Mucosa of gallbladder (tissue), 1 donor: ENCODE data around the gene RASSF5. TPM values are rescaled to one million over a fixed set of nuclear protein-coding genes. Genes with fewer than 3 reads are reported as not detected.
A peak's percentile ranks its signal among the peaks of the same experiment; 100 is the strongest.

Experiments used
- DNase-seq: peaks from one replicate; pipeline ENCODE4 v3.0.0-alpha.2; 2020; ENCODE audit warnings: low spot score
- total RNA-seq: library from RNA; stranded (reverse); gene quantifications from one replicate; pipeline ENCODE4 v1.2.1, GENCODE V29; 2021
- donor health status: DM: no; HTN: no; CAD: no.

Gene RASSF5
- total RNA-seq, 1 donor from 2014 or later = 49.5 TPM

DNA sequence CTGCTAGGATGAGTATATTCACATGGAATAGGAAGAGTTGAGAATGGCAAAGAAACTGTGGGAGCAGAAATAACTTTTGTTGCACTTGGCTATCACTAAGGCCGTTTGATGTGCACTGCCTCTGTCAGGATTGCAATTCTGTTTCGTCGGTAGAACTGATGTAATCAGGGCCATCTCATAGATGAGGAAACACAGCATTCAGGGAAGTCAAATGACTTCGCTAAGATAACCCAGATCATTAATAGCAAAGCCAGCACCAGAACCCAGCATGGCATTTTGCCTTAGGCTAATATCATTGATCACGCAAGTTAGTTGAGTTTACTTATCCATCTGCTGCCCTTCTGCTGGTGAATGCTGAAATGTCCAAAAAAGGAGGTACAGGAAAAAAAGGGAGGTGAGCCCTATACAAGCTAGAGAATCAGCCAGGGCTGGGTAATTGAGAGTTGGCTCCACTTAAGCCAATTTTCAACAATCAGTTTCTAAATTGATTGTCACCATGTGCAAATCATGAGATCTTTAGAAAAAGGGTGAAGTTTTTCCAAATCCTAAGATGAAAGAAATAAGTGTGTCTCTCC is 7.6 kb downstream of the RASSF5 start:
- DNase-seq = no peak

DNA sequence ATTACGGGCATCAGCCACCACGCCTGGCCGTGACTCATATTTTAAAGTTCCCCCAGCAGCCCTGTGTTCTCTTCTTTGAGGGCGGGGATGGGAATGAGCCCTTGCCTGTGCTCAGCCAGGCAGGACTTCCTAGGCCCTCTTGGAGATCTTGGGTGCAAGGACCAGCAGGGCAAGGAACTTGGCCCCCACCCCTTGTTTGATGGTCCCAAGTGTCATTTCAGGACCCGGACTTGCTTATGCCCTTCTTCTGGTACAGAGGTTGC is 9.3 kb downstream of the RASSF5 start:
- no peak for DNase-seq

DNA sequence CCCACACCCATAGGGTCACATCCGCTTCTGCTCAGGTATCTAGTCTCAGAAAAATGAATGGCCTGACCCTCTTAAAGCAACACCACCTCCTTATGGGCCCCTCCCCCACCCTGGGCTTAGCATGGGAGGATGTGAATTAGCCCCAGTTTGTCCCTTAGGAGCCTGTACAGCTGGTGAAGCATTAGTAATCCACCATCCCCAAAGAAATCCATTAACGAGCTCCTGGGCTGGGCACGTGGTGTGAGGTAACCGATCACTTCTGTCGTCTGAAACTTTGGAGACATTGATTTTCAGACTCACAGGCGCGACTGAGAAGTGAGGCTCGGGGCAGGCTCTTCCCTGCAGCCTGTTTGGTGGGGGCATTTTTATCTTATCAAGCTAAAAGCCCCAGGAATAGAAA is 10.5 kb downstream of the RASSF5 start:
- peak; percentile 51 for DNase-seq

DNA sequence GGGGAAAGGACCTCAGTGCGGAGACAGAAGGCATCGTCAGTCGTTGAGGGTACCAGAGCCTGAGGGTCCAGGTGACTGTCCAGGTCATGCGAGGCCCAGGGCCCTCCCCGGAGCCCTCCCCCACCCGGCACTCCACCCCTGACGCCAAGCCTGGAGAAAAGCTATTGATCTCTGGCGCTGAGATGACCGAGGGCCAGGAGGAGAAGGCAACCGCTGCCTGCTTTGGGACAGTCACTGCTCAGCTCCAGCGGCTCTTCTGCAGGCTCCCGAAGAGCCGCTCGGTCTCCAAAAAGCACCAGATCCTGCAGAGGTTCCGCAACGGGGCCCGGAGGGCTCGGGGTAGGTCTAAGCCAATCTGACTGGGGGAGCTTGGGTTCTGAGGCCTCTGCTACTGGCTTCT is 10.9 kb downstream of the RASSF5 start:
- DNase-seq = peak; percentile 41

DNA sequence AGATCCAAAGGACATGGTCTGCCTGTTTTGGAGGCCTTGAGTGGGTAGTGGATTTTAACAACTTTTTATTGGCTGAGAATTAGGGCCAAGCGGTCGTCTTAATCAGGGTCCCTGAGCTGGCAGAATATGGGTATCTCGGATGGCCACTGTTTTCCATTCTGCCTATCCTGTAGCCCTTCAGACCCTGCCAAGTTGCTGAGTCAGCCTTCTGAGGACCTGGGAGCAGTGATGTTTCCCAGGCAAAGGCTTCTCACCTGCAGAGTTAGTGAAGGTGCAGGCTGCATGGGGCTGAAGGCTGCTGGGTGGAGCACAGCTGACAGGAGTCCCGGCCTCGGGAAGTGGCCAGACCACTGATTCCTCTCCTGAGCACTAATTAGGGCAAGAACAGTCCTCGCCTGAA is 11.4 kb downstream of the RASSF5 start:
- DNase-seq = no peak

DNA sequence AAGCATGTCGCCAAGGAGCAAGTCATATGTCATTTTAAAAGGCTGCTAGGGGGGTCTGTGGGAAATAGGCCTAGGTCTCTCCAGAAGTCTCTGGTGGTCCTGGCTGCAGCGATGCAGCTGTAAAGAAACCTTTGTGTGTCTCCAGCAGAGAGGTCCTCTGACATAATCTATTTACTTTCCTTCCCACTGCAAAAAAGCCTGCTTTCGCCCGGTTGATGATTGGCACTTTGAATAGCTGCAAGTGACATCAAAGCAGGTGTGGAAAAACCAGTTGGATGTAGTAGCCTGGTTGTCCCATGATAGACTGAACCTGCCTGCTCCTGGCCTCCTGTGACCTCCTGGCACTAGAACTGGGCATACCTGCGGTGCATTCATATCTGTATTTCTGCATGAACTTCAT is 13.8 kb downstream of the RASSF5 start:
- peak; percentile 84 for DNase-seq

DNA sequence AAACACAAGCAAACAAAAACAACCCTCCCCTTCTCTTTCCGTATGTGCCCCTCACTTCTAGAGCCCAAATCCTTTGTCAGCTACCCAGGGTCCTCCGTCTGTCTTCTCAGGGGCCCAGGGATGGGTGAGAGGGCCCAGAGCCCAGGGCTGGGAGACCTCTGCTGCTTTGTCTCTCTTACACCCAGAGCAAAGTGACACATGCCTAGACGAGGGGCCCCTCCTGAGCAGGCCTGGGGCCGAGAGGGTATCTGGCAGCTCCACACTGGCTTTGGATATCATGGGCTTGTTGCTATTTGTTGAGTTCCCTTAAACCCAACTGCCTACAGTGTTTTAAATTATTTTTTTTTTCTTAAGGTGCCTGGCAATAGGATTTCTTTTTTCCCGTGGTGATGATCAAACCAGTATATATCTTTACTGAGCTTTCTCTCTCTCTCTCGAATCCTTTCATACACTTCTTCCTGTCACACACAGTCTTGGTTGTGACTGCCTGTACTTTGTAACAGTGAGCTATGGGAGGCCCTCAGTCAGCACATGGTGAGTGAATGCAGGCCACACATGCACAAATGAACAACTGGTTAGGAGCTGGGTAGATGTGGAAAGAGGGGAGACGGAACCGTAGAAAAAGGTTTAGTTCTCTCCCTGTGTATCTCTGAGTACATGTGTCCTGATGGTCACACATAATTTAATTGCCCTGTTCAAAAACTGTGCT is 14.5 kb downstream of the RASSF5 start:
- DNase-seq = no peak

DNA sequence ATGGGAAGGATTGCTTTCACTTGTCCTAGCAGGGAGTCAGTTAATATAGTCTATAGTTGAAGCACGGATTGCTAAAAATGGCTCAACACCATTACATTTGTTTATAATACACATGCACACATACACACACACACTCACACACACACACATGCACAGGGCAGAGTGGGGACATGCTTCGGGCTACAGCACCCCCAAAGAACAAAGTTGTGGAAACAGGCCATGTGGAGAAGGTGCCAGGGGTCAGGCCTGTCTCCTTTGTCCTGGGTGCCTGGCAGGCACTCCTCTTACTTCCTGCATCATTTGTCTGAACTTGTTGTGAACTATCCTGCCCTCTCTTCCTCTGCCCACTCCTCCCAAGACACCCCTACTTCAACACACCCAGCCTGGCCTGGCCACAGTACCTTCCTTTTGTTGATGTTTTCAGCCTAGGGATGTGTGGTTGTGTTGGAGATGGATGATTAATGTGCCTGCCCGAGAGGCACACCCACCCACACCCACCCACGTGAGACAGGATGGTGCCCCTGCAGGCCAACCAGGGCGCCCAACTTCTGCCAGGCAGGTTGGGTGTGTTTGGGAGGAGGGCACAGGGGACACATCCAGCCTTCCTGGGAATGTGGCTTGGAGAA is 17.5 kb downstream of the RASSF5 start:
- peak; percentile 47 for DNase-seq

DNA sequence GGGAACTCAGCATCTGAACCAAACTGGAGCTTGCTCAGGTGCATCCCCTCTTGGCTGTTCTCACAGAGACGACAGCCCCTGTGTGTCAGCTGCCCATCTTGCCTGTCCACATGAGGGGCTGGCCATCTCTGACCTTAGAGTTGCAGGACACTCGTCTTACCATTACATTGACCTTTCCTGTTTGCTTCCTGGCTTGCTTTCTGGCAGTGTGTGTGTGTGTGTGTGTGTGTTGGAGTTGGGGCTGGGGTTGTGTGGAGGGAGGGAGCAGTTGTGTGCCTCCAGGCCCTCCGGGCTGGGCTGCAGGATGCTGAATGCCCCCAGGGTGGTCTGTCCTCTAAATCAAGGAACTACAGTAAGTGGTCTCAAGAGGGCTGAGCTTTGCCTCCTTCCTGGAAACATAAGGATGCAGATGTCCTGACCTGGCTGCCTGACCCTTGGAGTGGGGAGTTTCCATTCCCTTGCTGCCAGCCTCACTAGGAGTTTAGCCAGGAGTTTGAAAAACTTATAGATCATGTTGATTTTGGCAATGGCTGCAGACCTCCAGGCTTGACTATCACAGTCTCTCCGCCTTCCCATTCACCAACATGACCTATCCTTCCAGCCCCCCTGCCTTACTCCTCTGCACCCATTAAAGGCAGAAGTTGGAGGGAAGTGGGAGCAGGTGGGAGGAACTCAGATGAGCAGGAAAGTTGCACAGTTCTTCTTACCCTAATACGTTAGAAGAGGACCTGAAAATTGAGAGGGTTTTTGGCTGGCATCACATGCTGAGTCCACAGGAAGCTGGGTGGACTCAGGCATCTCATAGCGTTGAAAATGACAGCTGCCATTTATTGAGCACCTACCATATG is 19.0 kb downstream of the RASSF5 start:
- no peak for DNase-seq

DNA sequence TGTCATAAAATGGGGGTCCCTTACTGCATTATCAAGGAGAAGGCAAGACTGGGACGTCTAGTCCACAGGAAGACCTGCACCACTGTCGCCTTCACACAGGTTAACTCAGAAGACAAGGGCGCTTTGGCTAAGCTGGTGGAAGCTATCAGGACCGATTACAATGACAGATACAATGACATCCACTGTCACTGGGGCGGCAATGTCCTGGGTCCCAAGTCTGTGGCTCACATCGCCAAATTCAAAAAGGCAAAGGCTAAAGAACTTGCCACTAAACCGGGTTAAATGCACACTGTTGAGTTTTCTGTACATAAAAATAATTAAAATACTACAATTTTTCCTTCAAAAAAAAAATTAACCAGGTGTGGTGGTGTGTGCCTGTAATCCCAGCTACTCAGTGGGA is 22.1 kb downstream of the RASSF5 start:
- DNase-seq = no peak

DNA sequence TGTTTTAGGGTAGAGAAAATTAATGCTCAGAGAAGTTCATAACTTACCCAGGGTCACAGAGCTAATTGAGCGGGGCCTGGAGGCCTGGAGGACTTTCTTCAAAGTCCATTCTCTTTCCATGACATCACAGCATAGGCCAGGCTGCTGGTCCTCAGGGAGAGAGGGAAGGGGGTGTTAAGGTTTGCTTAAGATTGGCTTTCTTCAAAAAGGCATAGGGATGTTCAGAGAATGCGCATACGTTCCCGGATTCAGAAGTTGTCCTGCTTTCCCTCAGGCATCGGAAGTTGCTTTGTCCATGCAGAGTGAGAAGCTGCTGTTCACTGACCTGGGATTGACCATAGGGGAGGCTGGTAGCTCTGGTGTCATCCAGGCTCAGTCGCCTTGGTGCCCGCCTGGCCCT is 25.0 kb downstream of the RASSF5 start:
- DNase-seq = no peak

DNA sequence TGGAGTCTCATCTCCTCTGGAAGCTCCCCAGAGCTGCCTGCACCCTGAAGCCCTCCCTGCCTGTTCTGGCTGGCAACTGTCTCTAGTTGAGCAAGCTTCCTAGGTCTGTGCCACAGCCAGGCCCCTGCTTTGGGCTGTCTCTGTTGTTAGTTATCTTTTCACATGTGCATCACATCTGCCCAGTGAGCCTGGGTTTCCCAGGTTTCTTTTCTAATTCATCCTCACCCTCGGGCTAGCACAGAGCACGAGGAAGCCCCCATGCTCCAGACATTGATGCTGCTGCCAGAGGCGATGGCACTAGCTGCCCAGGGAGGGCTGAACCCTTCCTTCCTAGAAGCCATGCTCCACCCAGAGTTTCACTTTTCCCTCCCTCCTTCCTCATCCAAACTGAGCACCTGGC is 27.2 kb downstream of the RASSF5 start:
- no peak for DNase-seq

DNA sequence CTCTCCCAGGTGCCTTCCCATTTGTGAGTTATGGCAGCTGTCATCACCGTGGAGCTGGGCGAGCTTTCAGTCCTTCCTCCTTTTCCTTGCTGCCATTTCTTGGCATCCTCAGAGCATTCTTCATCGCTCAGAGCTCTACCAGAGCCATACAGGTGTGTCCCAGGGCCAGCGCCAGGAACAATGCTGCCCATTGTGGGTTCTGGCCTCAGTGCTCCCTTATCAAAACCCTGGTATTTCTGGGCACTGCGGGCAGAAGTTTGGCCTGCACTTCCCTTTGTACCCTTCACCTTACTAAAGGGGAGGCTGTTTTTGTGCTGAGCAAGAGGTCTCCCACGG is 28.5 kb downstream of the RASSF5 start:
- DNase-seq = peak; percentile 66

DNA sequence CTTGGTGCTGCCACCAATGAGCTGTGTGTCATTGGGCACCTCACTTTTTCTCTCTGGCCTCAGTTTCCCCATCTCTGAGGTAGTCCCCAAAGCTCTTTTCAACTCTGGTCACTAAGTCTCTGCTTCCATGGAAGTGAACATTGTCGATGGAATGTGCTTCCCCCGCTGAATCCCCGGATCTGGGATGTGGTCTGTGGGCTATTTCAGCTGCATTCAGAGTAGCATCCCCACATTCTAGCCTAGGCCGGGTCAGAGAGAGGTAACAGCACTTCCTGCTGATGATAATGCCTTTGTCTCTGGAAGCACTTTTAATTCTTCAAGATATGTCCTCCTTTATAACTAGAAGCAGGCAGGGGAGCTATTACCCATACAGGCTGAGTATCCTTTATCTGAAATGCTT is 29.8 kb downstream of the RASSF5 start:
- DNase-seq = no peak

DNA sequence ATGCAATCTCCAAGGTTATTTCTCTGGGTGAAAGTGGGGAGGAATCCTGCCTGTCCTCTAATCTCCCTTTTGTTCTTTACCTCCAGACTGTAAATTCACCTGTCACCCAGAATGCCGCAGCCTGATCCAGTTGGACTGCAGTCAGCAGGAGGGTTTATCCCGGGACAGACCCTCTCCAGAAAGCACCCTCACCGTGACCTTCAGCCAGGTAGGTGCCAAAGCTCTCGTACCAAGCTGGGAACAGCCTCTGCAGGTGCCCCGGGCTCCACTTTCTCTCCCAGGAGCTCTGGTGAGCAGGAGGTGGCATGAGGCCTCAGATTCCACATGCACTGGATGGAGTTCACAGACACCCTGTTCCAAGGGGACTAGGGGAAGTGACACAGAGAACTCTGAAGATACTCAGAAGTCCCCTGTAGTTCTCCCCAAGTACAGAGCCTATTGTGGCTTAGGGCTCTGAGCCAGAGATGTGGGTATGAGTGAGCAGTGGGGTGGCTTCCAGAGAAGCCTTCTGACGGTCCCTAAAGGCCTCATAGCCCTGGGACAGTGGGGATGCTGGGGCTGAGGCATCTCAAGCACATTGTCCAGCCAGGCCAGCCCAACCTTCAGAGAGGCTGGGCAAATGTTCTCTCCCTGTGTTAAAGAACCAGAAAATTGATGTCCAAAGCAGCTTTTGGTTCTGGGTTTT is 30.9 kb downstream of the RASSF5 start:
- no peak for DNase-seq

DNA sequence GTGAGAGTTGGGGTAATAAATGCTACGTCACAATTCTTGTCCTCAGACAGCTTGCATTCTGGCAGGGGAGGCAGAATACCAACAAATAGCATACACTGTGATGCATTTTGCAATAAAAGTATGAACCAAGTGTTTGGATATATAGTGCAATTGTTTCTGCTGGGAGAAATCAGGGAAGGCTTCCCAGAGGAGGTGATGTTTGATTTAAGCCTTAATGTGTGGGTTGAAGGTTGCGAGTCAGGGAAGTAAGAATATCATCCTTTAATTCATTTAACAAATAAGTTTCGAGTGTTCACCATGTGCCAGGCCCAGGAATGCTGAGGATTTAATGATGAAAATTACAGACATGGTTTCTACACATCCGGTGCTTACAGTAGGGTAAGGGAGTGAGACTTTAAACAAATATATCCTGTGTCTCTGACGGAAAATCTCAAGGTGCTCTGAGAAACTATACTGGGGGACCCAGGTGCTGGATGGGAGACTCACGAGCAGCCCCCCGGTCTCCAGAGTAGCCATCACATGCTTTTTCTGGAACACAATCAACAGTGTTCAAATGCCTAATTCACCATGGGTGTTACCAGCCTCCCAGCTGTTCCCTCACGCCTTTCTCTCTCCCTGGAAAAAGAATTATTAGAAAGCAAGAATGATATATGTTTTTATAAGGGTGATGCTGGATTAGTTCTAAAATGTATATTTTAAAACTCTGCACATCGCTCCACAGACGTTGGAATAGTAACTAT is 31.7 kb downstream of the RASSF5 start:
- DNase-seq = no peak

DNA sequence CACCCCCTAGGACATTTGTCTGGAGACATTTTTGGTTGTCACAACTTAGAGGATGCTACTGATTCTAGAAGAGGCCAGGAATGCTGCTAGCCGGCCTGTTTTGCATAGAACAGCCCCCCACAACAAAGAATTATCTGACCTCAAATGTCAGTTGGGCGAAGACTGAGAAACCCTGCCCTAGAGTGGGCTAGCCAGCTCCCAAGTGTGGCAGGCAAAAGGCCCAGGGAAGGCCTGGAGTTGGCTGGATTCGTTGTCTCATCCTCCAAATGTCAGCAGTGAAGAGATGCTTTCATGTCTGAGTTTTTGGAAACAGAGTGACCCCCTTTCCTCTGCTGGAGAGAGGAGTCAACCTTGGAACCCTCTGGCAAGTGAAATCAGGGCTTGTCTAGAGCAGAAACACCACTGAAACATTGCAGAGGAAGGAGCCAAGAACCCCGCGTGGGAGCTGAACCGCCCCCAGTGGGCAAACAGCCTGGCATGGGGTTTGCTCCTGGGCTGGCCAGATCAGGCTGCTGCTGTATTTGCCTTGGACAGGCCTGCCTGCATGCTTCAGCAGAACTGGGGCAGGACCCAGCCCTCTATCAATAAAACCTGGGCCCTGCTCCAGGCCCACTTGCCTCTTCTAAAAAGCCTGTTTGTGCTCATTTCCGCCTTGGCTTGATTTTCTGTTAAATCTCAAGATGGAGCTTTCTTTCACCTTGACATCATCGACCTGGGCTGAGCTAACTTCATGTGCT is 32.9 kb downstream of the RASSF5 start:
- DNase-seq = peak; percentile 89

DNA sequence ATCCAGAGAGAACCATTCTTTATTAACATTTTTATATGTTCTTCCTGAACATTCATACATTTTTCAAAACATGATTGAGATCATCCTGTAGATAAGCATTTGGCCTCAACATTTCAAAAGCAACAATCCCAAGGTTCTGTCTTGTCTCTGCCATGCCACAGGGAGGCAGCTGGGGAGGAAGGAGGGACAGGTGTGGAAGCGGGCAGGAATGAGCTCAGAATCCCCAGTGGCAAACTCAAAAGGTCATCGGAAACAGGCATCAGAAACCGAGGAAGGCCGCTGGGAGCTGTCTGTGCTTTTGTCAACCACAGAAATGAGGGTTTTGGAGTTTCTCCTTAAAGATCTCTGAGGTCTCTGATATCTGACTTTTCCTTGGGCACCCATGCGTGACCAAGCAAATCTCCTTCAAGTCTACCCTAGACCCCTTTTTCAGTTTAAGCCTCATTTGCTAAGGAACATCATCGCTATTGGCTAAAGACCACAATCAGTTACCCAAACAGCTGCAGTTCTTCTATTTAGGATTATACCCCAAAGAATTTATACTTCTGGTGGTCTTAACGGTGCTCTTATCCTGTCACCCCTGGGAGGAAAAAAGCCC is 34.0 kb downstream of the RASSF5 start:
- no peak for DNase-seq

DNA sequence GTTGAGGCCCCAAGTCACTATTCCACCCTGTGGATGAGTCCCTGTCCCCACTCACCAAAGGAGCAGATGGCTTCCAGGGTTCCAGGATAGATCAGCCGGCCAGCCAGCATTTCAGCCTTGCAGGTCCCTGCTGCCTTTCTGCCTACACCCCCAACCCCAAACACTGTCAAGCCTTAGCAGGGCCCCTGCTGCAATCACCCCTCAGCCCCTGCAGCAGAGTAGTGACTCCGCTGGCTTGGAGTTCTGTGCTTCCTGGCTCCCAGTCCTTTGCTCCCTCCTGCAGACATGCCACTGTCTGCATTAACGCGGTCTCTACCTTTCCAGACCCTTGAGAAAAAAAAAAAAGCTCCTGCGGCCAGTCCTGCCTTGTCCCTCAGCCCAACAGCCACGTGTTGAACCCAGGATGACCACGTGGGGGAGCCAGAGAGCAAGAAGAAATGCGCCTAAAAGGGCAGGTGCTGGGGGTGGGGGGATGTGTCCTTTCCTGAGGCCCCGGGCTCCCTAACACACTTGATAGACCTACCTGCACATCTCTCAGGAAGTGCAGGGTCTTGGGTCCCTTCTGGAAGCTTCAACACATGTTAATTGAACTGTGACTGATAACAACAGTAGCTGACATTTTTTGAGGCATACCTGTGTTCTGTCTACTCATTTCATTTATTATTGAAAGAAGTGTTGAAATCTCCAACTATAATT is 37.4 kb downstream of the RASSF5 start:
- DNase-seq = peak; percentile 74

DNA sequence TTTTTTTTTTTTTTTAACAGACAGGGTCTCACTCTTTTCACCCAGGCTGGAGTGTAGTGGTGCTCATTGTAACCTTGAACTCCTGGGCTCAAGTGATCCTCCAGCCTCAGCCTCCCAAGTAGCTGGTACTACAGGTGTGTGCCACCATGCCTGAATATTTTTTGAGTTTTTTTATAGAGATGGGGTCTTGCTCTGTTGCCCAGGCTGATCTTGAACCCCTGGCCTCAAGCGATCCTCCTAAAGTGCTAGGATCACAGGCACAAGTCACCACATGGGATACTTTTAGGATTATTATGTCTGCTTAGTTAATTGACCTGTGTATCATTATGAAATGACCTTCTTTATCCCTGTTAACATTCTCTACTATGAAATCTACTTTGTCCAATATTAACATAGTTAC is 38.0 kb downstream of the RASSF5 start:
- no peak for DNase-seq
